ENCODE results near the gene APIP. TPM values are rescaled to one million over a fixed set of nuclear protein-coding genes. Genes with fewer than 3 reads are reported as not detected.

APIP gene
- total RNA-seq, 4 donors from 2014 or later, result 16.3 to 31.5 (median 23.2) TPM

DNA sequence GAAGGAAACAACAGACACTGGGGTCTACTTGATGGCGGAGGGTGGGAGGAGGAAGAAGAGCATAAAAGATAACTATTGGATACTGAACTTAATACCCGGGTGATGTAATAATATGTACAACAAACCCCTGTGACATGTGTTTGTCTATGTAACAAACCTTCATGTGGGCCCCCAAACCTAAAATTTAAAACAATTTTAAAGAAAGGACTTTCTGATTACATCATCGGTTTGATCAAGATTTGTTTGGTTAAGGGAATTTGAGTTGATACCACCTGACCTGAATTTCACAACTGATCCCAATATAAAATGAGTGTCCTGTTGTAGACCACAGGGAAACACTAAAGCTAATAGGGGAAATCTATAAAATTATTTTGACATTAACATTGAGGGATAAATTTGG lies 34.3 kb downstream of the APIP start:
- no peak overlapping the region for H3K4me3 ChIP-seq
- H3K4me1 ChIP-seq, result no peaks in the 10 kb centered on the region
- no peaks in the 10 kb centered on the region for H3K27me3 ChIP-seq
- 99% methylated on average over 3 of the region's 3 CpGs for WGBS, 2 donors
- no peak overlapping the region for H3K27ac ChIP-seq
- peaks cover 0 to 44% (median 0%) of the 10 kb centered on the region in 3 donors for H3K36me3 ChIP-seq
- no peaks in the 10 kb centered on the region for H3K9me3 ChIP-seq
- TF ChIP-seq POLR2A (IDR thresholded peaks at IDR 0.05), result no peak
- TF ChIP-seq EP300 (IDR thresholded peaks at IDR 0.05), result no peak
- TF ChIP-seq, protein P1, sequence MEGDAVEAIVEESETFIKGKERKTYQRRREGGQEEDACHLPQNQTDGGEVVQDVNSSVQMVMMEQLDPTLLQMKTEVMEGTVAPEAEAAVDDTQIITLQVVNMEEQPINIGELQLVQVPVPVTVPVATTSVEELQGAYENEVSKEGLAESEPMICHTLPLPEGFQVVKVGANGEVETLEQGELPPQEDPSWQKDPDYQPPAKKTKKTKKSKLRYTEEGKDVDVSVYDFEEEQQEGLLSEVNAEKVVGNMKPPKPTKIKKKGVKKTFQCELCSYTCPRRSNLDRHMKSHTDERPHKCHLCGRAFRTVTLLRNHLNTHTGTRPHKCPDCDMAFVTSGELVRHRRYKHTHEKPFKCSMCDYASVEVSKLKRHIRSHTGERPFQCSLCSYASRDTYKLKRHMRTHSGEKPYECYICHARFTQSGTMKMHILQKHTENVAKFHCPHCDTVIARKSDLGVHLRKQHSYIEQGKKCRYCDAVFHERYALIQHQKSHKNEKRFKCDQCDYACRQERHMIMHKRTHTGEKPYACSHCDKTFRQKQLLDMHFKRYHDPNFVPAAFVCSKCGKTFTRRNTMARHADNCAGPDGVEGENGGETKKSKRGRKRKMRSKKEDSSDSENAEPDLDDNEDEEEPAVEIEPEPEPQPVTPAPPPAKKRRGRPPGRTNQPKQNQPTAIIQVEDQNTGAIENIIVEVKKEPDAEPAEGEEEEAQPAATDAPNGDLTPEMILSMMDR (IDR thresholded peaks at IDR 0.05), result no peak
- no peak for DNase-seq (ENCODE audit: low spot score in 2 of 2)

GRCh38 chr11:34877375-34877975 lies 38.7 kb downstream of the APIP start:
- DNase-seq (ENCODE audit: low spot score in 2 of 2), result no peak
- WGBS, 2 donors, result 90 to 91% methylated on average over 3 of the region's 3 CpGs
- TF ChIP-seq POLR2A (IDR thresholded peaks at IDR 0.05) (no peak), EP300 (IDR thresholded peaks at IDR 0.05) (no peak)
- TF ChIP-seq, protein P1 (IDR thresholded peaks at IDR 0.05), result no peak

DNA sequence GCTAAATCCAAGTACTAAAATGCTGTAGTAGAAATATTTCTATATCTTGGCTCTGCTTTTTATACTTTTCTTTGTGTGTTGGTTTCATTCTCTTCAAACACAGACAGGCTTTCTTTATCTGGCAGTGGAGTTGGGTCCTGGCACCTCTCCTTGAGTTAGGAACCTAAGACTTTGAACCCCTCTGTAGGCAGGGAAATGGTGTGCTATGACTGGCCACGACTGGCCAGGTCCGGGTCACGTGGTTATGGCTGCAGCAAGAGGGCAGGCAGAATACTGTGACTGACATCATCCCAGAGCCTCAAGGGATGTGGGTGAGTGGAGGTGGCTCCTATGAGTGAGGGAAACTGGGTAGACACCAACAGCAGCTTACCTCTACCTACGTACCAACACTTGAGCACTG lies 42.0 kb downstream of the APIP start:
- Histone ChIP-seq H3K4me1 (no peaks in the 10 kb centered on the region), H3K27ac (no peak overlapping the region), H3K9me3 (peaks cover 0 to 9% (median 0%) of the 10 kb centered on the region in 4 donors), H3K27me3 (no peaks in the 10 kb centered on the region), H3K36me3 (peaks cover 0 to 22% (median 0%) of the 10 kb centered on the region in 3 donors), H3K4me3 (no peak overlapping the region)
- 93 to 98% methylated on average over 4 of the region's 4 CpGs for WGBS, 2 donors
- TF ChIP-seq EP300 (IDR thresholded peaks at IDR 0.05), result no peak
- no peak for TF ChIP-seq POLR2A (IDR thresholded peaks at IDR 0.05)
- TF ChIP-seq, protein P1 (IDR thresholded peaks at IDR 0.05), result no peak
- DNase-seq (ENCODE audit: low spot score in 2 of 2), result no peak

More at GRCh38 chr11:34877375-34877975, 38.7 kb downstream of the APIP start:
- H3K9me3 ChIP-seq, result peaks cover 0 to 9% (median 0%) of the 10 kb centered on the region in 4 donors
- no peaks in the 10 kb centered on the region for H3K27me3 ChIP-seq
- H3K36me3 ChIP-seq, result peaks cover 0 to 37% (median 0%) of the 10 kb centered on the region in 3 donors
- no peak overlapping the region for H3K4me3 ChIP-seq
- no peaks in the 10 kb centered on the region for H3K4me1 ChIP-seq
- no peak overlapping the region for H3K27ac ChIP-seq

GRCh38 chr11:34870548-34871196 lies 45.5 kb downstream of the APIP start:
- WGBS, 2 donors, result 86 to 87% methylated on average over 5 of the region's 5 CpGs
- peaks cover 0 to 9% (median 0%) of the 10 kb centered on the region in 4 donors for H3K9me3 ChIP-seq
- no peak for DNase-seq (ENCODE audit: low spot score in 2 of 2)
- H3K4me3 ChIP-seq, result no peak overlapping the region
- TF ChIP-seq, protein P1 (IDR thresholded peaks at IDR 0.05), result no peak
- TF ChIP-seq EP300 (IDR thresholded peaks at IDR 0.05) (no peak), POLR2A (IDR thresholded peaks at IDR 0.05) (no peak)
- H3K27ac ChIP-seq, result no peak overlapping the region
- H3K36me3 ChIP-seq, result peaks cover 0 to 15% (median 0%) of the 10 kb centered on the region in 3 donors
- no peaks in the 10 kb centered on the region for H3K4me1 ChIP-seq
- H3K27me3 ChIP-seq, result no peaks in the 10 kb centered on the region

DNA sequence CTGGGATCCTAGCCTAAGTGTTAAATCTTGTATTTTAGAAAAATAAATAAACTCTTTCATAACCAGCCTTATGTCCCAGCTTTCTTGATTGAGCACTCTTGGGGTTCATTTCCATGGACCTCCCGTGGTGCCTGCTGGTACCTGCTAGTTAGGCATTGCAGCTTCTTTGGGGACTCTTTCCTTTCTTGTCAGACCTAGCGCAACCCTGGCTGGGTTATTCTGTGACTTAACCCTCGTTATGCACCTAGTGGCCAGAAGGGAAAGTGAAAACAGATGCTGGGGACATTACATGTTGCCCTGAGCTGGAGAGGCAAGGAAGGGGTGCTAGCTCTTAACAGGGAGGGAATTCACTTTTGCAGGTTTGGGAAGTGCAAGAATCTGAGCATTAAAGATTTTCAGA lies 46.8 kb downstream of the APIP start:
- Histone ChIP-seq H3K4me3 (no peak overlapping the region), H3K9me3 (no peaks in the 10 kb centered on the region), H3K36me3 (peaks cover 0 to 3% (median 0%) of the 10 kb centered on the region in 3 donors), H3K4me1 (no peaks in the 10 kb centered on the region), H3K27me3 (no peaks in the 10 kb centered on the region), H3K27ac (no peak overlapping the region)
- TF ChIP-seq EP300 (IDR thresholded peaks at IDR 0.05) (no peak), POLR2A (IDR thresholded peaks at IDR 0.05) (no peak)
- TF ChIP-seq, protein P1 (IDR thresholded peaks at IDR 0.05), result no peak
- WGBS, 2 donors, result 69 to 80% methylated on average over 3 of the region's 3 CpGs
- DNase-seq (ENCODE audit: low spot score in 2 of 2), result no peak

Data from tibial nerve (tissue), 4 donors.